HG03442 (cell line): ENCODE measurements around the gene INTS11.

Source experiments
- ATAC-seq: cut with Tn5 transposase; IDR thresholded peaks from one replicate; pipeline ENCODE4 v1.9.1; 2021; ENCODE audit warnings: mild to moderate bottlenecking, moderate library complexity; ENCODE audit not compliant: unreplicated experiment

The INTS11 gene

GRCh38 chr1:1345384-1345783 is 20.9 kb upstream of the INTS11 start:
- ATAC-seq = no peak

- ATAC-seq = no peak
Observed at GRCh38 chr1:1344655-1345361, 20.3 kb upstream of the INTS11 start.

- no peak for ATAC-seq
Observed at GRCh38 chr1:1343811-1344421, 19.5 kb upstream of the INTS11 start.

GRCh38 chr1:1342584-1343115 is 18.2 kb upstream of the INTS11 start:
- ATAC-seq = no peak

GRCh38 chr1:1342061-1342562 is 17.7 kb upstream of the INTS11 start:
- ATAC-seq = no peak

- ATAC-seq = no peak
Observed at GRCh38 chr1:1341549-1342021, 17.1 kb upstream of the INTS11 start.

- no peak for ATAC-seq
Observed at GRCh38 chr1:1340791-1341548, 16.5 kb upstream of the INTS11 start.

- no peak for ATAC-seq
Observed at GRCh38 chr1:1340185-1340584, 15.7 kb upstream of the INTS11 start.

- no peak for ATAC-seq
Observed at GRCh38 chr1:1338278-1338677, 13.8 kb upstream of the INTS11 start.

- no peak for ATAC-seq
Observed at GRCh38 chr1:1337793-1338147, 13.3 kb upstream of the INTS11 start.

DNA sequence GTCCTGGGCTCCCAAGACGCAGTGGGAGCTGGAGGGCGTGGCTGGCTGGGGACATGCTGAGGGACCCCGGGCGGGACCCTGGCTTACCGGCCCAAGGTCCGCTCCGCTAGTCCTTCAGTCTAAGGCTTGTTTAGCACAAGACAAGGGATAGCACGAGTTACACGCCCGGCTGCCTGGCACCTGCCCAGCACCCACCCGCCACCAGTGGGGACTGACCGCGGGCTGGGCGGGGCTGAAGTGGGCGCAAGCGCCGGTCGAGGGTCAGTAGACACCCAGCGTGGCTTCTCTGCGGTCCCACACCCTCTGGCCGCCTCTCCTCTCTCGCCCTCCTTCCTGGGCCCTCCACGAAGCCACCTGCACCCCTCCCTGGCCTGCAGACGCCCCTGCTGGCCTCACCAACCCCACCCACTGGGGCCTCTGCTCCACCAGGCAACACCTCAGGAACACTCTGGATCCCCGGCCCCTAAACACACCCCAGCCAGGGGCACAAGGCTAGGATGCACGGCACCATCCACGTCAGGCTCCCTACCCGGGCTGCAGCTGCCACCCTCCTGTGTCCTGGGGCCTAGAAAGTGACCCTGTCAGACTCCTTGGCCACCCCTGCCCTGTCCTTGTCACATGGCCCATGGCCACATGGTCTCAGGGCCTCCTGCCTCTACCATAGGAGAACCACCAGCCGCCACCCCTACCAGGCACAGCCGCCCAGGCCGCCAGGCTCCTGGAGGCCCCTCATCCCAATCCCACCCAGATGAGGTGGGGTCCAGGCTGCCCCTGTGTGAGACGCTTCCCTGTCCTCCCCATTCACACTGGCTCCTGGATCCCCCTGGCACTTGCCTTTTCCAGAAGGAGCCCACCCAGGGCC is 12.7 kb upstream of the INTS11 start:
- ATAC-seq = no peak

- ATAC-seq = no peak
Observed at GRCh38 chr1:1336446-1336845, 12.0 kb upstream of the INTS11 start.

GRCh38 chr1:1335792-1336248 is 11.4 kb upstream of the INTS11 start:
- ATAC-seq = no peak

DNA sequence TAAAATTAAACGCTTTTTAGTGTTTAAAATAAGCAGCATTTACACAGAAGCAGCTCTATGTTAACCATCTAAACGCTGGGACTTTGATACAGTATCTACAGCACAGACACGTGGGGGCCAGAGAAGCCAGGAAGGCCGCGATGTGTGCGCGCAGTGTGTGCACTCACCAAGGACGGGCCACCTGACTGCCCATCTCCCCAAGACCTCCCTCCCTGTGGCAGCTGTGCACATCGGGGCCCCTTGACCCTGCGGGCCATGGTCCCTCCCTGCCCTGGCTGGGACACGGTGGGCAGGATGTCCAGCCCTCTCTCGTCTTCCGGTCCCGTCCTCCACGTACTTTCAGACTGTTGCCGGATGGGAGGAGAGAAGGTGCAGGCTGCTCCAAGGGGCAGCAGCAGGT is 10.8 kb upstream of the INTS11 start:
- no peak for ATAC-seq

- ATAC-seq = no peak
Observed at GRCh38 chr1:1334835-1335234, 10.4 kb upstream of the INTS11 start.

- ATAC-seq = no peak
Observed at GRCh38 chr1:1333551-1334241, 9.2 kb upstream of the INTS11 start.

GRCh38 chr1:1332774-1333480 is 8.5 kb upstream of the INTS11 start:
- ATAC-seq = no peak

- no peak for ATAC-seq
Observed at GRCh38 chr1:1332031-1332755, 7.7 kb upstream of the INTS11 start.
